Measurements from ENCODE around the gene PEX16.

- TF ChIP-seq CTCF (IDR thresholded peaks at IDR 0.05) (no peak), EP300 (IDR thresholded peaks at IDR 0.05) (no peak)
Measured at GRCh38 chr11:45927332-45927683, 9.6 kb upstream of the PEX16 start.
